Tibial nerve (tissue), 4 donors: ENCODE results near the gene ENOX1.

Source experiments
- CTCF ChIP-seq, 5 experiments: fragments of 200-600 bp in 3 of 5; fragments of 450-650 bp in 2 of 5; sonication (generic) in 3 of 5; IDR thresholded peaks; one replicate each; pipeline ENCODE4 v1.5.1; 2016 to 2019; ENCODE audit warnings: antibody characterized with exemption in 5 of 5, mild to moderate bottlenecking in 3 of 5, moderate library complexity in 2 of 5
- EP300 ChIP-seq, 2 donors: sonication (generic); formaldehyde crosslinking; IDR thresholded peaks; one replicate each; pipeline ENCODE4 v1.6.1; 2017; ENCODE audit warnings: antibody characterized with exemption in 2 of 2, mild to moderate bottlenecking in 1 of 2
- POLR2A ChIP-seq, 2 donors: fragments of 450-650 bp; IDR thresholded peaks; one replicate each; pipeline ENCODE4 v1.6.1; 2017; ENCODE audit warnings: antibody characterized with exemption in 2 of 2, mild to moderate bottlenecking in 2 of 2, moderate library complexity in 2 of 2

- TF ChIP-seq POLR2A (IDR thresholded peaks at IDR 0.05) (no peak), CTCF (IDR thresholded peaks at IDR 0.05) (no peak), EP300 (IDR thresholded peaks at IDR 0.05) (no peak)
Measured at GRCh38 chr13:43546816-43547215, 240.0 kb downstream of the ENOX1 start.
